COR-L47 (cell line): ENCODE data around the gene NPAS3.

Experiments
- DNase-seq: peaks from one replicate; lab custom pipeline; 2025; lab: John Stamatoyannopoulos, UW

NPAS3 gene

DNA sequence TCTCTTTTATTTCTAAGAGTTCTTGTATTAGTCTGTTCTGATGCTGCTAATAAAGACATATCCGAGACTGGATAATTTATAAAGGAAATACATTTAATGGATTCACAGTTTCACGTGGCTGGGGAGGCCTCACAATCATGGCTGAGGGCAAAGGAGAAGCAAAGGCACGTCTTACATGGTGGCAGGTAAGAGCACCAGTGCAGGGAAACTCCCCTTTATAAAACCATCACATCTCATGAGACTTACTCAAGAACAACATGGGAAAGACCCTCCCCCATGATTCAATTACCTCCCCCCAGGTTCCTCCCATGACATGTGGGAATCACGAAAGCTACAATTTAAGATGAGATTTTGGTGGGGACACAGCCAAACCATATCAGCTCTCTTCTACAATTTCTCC is 503.0 kb downstream of the NPAS3 start:
- no peak for DNase-seq

DNA sequence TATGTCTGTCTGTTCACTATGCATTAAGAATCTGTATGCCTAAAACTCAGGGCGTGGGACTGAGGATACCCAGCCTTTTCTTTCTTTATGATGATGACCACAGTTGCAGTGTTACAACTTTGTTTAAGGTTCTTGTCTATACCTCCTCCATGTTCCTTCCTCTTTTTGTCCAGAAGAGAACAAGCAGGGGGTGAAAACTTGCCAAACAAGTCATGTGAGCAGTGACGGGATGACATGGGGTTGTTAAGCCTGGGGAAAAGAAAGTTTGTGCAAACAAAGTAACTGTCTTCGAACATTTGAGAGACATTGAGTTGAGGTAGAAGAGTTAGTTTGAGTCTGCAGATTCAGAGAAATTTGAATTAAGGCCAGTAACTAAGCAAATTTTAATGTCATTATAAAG is 505.5 kb downstream of the NPAS3 start:
- DNase-seq = no peak

DNA sequence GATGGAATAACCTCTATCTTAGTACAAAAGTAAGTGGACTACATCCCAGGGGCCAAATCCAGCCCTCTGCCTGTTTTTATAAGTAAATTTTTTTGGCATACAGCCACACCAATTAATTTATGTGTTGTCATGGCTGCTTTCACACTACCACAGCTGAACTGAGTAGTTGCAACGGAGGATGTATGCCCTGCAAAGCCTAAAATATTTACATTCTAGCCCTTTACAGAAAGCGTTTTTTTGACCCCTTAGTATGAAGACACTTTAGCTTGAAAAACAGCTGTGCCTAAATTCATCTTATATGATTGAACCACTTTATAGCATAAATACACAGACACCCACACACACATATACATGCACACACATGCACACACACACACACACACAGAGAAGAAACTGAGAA is 510.6 kb downstream of the NPAS3 start:
- no peak for DNase-seq

DNA sequence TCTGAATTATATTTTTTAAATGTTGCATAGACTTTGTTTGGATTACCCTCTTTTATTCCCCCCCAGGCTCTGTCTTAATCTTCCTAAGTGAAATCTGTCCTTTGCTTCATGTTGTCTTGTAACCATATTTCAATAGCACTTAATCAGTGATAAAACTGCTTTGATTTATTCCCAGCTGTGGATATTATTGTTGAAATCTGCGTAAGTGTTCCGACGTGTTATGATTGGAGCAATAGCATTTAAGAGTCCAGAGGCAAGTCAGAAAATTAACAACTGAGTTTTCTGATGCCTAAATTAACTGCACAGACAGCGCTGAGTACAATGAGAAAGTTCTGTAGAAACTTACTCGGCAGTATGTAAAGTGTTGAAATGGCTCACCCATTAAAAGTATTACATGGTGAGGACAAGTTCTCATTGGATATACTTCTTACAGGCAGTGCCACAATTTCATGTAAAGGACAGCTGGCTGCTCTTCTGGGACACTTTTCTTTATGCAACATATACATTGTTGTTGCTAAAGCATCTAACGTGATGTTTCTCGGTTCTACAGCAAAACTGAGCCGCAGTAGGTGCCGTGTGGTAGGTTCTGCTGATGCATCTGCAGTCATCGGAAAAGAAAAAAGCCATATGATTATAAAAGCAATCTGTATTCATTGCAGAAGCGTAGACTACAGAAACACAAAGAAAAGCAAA is 511.2 kb downstream of the NPAS3 start:
- no peak for DNase-seq

DNA sequence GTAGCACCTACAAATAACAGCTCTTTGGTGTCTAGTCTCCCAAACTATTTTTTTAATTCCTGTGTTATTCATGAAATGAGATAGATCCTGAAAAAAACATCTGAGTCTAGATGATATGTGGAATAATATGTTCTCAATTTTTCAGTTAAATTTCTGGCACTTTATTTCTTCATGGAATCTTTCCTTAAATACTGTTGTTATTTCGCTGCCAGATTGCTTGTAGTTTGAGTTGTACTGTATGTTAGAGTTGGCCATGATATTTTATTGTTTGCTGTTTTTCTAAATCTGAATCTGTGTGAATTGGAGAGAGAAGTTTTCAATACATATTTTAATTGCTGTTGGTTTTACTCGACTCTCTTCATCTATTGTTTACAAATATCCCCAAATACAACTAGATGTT is 511.7 kb downstream of the NPAS3 start:
- no peak for DNase-seq

DNA sequence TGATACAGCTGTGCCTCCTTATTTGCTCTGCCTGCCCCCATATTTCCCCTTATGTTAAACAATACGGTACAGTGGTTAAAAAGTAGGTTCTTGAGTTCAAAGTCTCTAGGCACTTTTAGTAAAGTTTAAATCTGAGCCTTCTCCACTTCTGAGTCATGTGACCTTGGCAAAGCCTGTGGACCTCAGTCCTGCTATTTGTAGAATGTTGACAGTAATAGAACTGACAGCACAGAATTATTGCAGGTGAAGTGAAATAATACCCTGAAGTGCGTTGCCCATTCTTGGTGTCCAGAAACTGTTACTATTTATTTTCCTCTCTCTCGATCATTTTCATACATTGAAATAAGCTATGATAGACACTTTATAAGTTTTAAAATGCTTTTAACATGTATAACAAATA is 512.5 kb downstream of the NPAS3 start:
- DNase-seq = no peak

DNA sequence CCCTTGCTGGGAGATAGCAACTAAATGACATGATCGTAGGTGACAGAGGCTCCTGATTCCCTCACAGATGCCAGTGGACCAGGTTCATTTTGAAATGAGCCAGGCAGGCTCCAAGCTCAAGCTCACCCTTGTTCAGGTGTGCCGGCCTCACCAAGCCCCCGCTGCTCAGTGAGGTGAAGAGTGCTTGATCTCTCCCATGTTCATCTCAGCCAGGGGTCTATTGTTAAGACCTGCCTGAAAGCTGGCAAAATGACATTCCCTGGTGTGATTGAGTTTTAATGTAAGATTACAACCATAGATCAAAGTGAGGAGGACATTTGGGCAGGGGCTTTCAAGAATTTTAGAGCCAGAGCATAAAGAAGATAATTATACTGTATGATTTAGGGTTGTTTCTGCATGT is 514.3 kb downstream of the NPAS3 start:
- no peak for DNase-seq

DNA sequence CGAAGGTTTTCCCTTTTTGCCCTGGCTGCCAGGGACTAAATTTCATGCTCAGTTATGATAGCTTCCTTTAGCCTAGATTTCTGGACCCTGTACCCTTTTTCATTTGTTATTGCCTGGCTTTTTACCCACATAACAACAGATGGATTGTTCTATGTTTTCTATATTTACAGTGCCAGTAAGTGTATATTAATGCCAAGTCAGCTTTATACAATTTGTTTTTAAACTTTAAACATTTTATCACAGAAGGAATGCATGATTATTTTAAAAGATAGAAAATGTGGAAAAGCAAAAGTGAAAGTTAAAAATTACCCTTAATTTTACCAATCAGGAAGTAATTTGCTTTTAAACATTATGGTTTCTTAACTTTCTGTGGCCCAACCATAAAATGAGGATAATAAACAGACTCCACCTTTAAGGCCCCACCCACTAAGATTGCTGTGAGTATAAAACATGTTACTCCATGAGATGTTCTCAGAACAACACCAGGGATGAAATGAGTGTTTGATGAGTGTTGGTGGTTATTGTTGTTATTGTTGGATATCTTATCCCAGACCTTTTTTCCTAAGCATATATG is 515.4 kb downstream of the NPAS3 start:
- no peak for DNase-seq

DNA sequence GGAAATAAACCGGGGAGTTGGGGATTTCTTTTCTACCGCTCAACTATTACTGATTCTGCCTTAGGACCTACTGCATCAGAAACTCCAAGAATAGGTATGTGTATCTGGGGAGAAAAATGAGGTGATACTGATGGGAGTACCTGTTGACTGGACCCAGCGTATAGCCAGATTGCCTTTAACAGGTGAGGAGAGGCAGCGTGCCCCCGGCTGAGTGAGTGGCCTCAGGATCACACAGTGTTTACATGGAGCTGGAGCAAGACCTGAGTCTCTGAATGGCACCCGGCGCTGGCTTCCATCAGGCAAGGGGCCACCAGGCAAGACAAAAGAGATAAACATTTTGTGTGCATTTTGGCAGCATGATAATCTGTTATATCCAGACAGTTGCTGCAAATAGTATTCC is 516.0 kb downstream of the NPAS3 start:
- DNase-seq = no peak

DNA sequence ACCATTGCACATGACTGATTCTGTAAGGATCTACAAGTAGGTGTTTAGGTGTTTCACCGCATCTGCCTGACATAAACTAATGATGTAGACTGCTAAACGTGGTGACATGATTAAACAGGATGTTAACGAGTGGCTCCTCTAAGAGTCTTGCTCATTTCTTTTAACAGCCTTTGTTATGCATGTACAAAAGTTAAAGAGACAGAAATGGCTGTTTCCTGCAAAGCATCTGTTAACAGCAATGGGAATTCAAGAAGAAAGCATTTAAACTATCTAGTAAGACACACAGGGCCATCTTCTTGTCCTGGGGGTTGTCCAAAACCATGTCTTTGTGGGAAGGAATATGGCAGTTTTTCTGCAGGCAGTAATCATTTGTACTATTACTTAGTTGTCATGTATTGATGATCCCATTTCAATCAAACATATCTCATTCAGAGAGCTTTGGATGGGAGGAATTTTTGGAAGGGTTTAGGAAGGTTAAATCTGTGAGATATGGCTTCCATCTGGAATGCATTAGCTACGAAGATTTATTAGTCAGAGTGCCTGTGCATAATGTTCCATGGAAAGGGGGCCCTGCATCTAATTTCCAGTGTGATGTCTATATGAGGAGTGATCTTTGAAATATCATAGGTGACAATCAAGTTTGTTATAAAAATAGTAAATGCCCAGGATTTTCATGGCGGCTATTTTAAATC is 517.1 kb downstream of the NPAS3 start:
- DNase-seq = no peak

DNA sequence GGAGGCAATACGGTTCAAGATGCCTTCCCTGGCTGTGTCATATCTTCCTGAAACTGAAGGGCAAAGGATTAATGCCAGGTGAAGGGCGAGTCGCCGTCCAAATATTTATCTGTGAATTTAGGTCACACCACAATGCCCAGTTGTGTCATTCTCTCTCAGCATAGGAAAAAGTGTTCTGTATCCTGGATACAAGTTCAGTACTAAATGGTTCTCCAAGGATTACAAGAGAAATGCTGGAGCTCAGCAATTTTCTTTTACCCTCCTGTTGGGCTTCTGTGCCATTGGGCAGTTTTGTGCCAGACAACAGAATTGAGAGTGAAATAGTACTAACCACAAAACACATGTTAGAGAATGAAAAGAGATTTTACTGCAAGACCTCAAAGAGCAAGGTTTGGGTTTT is 518.3 kb downstream of the NPAS3 start:
- no peak for DNase-seq

DNA sequence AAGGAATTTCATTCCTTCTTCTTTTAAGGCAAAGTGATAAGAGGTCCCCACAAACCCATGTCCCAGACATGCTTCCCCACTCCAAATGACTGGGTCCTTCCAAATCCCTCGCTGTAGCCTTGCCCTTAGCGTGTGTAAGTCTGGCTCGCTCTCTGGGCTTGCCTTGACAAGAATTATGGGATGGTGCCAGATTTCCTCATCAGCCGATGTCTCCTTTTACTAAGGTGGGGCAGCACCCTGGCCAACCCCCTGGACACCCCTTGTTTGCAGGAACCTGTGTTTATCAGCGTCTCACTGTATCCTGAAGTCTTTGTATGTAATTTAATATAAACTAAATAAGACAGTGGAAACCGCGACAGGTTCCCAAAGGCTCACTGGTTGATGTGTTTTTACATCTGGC is 518.9 kb downstream of the NPAS3 start:
- no peak for DNase-seq

DNA sequence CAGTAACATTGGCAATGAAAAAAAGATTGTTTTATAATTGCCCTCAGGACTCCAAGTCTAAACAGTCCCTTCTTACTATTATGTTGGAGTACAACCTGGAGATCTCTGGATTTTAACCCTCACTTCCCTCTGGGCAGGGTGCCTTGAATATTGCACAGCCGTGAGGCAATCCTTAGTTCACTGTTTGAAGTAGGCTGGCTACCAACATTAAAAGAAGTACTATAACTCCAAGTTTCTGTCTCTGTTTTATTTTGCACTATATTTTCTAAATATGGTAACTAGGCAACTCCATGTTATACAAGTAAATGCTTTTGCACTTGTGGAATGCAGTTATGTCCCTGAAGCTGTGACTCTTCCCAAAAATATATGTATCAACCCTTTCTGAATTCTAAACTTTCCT is 521.5 kb downstream of the NPAS3 start:
- DNase-seq = no peak

DNA sequence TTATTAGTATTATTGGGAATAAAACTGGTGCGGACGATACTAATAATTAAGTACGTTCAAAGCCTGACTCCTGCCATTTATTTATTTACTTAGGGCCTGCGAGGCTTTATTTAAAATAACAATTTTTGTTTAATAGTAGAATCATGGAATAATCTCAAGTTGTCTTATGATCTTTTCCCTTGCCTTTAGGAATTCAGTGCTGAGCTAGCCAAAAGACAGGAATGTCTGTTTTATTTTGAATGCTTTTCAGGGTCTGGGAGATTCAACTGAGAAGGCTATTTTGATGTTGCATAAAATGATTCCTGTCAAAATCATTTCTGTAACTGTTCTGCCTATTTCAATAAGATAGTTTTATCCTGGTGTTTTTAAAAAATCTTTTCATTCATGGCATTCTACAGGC is 522.4 kb downstream of the NPAS3 start:
- no peak for DNase-seq

DNA sequence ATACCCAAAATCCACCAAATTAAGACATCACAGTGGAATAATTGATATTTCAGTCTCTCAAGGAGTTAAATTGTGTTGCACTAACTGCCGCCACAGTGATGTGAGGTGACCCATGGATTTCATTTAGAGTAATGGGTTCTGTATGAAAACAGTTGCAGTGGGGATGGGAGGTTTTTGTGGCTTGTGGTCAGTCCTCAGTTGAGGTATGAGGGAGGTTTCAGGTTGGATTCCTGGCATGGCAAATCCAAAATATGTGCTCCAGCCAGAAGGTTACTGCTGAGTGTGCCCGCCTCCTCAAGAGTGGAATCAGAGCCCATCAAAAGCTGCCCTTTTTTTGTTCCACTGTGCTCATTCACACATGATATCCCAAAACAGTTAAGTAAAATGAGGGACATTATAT is 525.1 kb downstream of the NPAS3 start:
- DNase-seq = no peak

DNA sequence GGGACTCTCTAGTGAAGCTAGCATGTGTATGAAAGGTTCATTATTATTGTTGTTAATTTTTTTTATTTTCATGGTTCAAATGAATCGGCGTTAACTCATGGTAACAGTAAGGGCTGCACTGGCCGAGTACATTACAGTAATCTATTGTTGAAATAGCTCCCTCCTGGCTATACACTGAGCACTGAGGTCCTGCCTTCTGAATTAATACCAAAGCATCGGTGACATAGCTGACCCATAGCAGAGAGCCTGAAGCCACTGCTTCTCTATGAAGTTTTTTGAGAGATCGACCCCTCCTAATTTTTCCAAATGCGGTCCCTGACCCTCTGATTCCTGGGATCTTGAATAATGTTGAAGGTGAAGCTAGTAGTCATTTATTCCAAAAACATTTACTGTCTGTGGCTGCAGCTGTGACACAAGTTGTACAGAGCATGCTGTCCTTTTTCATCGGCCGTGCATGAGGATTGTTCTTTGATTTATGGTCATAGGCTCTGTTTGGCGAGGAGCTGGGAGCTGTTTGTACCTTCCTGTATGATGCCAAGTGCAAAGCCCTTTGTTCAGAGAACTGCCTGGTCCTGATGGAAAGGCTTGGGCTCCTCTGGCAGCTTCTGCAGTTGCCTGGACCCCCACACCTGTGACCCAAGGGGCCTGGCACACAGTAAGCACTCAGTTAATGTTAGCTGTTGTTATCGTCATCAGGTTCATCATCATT is 525.7 kb downstream of the NPAS3 start:
- DNase-seq = no peak

DNA sequence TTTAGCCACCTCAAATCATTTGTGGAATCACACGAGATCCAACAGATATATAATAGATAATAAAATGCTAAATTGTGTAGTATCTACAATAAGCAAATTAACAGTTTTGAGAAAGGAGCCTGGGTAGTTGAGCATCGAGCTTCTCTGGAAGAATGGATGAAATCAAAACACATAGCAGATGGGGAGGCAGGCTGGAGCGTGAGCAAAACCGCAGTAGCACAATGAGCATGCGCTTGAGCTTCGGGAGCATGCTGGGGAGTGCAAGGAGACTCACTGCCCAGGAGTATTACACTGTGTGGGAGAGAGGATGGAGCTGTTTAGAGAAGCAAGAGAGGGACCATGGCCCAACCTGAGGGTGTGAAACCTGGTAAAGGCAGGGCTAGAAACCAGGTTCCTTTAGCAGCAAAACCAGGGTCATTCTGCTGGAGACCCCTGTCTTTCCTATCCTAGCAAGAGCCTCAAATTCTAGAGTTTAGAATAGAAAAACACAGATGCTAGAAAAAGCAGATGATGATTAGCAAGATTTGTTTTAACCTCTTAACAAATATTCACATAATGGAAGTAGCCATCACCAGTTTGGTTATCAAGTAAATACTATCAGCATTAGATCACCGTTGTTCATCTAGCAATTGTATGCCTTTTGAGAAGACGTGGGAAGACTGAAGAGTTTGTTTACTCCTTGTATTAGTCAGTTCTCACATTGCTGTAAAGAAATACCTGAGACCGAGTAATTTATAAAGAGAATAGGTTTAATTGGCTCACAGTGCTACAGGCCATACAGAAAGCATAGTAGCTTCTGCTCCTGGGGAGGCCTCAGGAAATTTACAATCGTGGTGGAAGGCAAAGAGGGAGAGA is 527.4 kb downstream of the NPAS3 start:
- DNase-seq = no peak

DNA sequence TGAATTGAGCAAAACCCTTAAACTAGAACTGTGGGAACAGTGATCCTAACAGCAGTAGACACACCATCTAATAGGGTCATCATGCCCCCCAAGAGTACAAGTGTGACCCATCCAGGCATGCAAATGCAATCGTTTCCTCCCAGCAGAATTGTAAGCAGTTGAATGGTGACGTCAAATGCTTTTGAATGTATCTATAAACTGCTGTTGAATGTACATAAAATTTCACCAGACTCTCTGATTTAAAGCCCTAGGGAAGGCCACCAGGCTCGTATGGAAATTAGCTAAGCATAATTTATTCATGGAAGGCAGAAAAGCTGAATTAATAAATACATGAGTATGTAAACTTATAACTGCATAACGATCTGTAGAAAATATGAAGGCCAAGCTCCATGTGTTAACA is 529.3 kb downstream of the NPAS3 start:
- DNase-seq = no peak

DNA sequence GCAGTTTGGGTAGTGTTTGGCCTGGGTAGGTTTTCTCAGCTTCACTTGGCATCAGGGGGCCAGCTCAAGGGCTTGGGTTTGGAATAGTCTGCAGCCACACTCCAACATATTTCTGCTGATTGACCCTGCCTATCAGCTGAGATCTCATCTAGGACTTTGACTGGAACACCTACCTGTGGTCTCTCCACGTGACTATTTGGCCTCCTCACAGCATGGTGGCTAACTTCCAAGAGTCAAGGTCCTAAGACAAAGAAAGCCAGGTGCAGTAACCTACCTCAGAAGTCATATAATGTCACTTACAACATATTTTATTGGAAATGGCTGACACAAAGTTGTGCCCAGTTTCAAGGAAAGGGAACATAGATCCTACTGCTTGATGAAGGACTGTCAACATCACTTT is 531.2 kb downstream of the NPAS3 start:
- DNase-seq = no peak

DNA sequence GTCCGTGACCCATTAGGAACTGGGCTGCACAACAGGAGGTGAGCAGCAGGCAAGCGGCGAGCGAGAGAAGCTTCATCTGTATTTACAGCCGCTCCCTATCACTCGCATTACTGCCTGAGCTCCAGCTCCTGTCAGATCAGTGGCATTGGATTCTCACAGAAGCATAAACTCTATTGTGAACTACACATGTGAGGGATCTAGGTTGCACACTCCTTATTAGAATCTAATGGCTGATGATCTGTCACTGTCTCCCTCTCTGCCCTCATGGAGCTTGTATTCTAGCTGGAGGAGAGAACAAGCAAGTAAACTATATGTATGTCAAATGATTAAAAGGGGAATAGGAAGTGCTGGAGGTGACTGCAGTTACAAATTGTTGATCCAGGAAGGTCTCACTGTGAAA is 533.1 kb downstream of the NPAS3 start:
- DNase-seq = no peak

DNA sequence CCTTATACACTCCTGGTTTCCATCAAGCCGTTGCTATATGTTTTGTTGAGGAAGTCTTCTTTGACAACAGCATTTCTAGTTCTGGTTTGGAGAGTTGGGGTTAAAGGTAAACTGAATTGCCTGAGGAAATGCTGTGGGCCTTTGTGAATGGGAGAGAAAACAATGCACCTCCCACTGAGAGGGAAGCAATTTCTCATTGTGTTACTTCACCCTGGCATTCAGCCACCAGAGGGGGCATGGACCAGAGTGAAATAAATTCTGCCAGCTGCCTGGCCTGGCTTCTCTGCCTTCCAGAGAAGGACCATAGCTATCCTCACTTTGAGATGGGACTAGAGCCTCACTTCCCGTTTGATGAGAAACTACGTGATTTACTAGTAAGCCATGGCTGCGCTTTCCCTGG is 536.9 kb downstream of the NPAS3 start:
- peak; percentile 92 for DNase-seq

DNA sequence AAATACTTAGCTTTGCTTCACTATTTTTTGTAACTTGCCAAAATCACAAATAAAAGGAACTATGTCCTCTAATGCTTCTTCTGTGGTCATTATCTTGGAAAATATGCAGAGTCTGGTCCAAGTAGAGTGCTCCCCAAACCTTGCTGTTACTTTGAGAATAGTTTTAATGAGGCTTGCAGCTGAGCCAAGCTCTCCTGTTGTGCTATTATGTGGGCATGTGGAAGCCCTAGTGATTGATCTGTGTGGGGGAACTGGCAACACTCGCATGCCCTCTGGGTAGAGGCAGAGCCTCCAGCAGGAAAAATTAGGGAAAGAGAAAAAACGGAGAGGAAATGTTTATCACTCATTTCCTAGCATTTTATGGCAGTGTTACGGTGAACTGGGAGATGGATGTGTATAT is 539.1 kb downstream of the NPAS3 start:
- DNase-seq = peak; percentile 56
